ENCODE results near the gene SCYGR4.

- TF ChIP-seq CTCF (IDR thresholded peaks at IDR 0.05; ENCODE audit: low read depth, low read length, poor library complexity, severe bottlenecking) (no peak), EZH2phosphoT487 (IDR thresholded peaks at IDR 0.05; ENCODE audit: borderline replicate concordance, low read length) (no peak)
Measured at GRCh38 chr2:227655454-227655853, 38.2 kb downstream of the SCYGR4 start.
